GM21360 (cell line): ENCODE results near the gene GADL1.

Source experiments
- ATAC-seq: cut with Tn5 transposase; IDR thresholded peaks from one replicate; pipeline ENCODE4 v1.9.1; 2021; ENCODE audit warnings: mild to moderate bottlenecking, moderate library complexity; ENCODE audit not compliant: unreplicated experiment

Gene GADL1

GRCh38 chr3:30698549-30698948 lies 195.9 kb downstream of the GADL1 start:
- no peak for ATAC-seq

DNA sequence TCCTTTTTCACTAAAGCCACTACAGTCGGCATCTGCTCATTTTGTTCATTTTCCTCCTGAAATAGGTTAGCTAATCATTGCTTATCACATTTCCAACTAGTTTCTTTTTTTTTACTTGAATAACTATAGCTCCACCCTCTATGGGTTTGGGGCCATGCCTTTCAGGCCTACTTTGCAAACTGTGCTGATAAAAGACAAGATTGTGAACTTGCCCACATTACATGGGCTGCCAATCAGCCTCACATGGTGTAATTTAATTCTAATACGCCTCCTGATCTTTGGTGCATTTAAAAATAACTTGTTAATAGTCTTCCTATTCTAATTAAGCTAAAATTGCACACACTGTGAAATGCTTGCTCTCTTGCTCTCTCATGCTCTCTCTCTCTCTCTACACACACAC lies 197.6 kb downstream of the GADL1 start:
- ATAC-seq = no peak

- ATAC-seq = no peak
These were observed 198.1 kb downstream of the GADL1 start for GRCh38 chr3:30696403-30696819.

DNA sequence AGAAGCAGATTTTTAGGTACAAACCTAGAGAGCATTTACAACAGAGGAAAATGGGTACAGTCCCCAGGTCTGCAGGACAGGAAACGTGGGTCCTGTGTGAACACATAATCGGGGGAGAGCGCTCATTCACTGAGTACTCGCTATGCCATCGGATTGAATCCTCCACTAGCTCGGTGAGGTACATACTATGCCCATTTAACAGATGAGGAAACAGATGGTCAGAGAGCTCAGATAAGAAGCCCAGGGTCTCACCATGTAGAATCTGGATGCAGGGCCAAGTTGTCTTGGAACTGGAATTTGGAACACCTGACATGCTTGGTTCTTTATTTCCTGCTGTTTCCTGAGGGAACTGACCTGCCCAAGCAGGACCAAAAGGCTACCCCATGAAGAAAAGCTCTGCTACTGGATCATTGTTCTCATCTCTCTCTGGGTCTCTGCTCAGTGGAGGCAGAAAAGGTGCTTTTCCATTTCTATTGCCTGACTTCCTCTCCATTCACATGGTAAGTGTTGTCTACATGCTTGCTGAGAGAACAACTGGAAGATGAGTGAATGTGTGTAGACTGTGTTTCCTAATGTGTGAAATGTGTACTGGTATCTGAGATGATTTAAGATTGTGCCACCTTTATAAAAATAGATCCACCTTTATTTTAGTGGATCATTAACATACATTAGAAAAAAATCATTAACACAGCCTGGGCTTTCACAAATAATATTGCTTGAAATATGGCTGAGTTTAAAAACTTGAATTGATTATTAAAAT lies 199.0 kb downstream of the GADL1 start:
- no peak for ATAC-seq

DNA sequence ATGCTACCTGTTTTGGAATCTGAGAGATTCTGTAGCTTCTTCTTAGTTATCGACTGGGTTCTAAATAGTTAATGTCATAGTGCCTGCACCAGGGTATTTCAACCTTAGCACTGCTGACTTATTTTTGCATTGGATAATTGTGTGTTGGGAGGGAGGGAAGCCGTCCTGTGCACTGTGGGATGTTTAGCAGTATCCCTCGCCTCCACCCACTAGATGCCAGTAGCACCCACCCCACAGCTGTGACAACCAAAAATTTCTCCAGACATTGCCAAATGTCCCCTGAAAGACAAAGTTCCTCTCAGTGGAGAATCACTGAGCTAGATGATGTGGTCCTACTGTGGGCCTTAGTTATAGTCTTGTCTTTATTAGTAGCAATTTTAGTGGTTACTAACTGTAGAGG lies 199.8 kb downstream of the GADL1 start:
- ATAC-seq = no peak

DNA sequence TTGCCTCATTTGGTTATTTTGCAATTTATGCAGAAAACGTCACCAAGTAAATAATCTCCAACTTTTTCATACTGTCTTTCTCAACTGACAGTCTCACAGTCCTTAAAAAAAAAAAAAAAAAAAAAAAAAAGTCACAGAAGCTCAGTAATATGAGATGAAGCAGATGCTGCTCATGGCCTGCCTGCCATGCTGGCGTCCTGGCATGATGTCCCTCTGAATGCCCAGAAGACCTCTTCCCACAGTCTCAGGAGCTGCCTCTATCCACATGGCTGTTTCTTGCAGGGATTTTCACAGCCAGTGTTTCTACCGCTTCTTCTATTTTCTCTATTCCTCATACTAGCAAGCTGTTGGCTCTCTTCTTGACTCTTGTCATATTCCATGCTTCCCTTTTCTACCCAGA lies 200.3 kb downstream of the GADL1 start:
- no peak for ATAC-seq

DNA sequence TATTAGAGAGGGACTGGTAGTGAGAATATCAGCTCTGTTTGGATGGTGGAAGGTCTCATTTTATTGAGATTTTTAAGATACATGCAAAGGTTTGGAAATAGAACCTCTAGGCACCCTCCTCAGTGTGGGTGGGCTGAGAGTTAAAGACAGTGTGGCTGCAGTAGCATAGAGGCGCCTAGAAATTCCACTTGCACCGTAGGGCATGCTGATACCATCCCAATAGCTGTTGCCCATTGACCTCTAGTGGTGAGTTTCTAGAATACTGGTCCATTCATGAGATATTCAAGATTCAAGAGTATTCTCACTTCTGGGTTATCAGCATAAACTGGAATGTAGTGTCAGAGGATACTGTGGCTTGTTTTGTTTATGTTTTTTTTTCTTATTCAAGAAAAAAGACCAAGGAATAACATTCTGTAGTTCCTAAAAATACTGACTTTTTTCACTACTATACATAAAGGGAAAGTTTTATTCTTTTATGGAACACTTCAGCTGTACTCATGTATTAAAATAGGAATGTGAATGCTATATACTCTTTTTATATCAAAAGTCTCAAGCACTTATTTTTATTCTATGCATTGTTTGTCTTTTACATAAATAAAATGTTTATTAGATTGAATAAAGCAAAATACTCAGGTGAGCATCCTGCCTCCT lies 200.9 kb downstream of the GADL1 start:
- ATAC-seq = peak; percentile 90

- ATAC-seq = no peak
These were observed 201.8 kb downstream of the GADL1 start for GRCh38 chr3:30692498-30693130.

DNA sequence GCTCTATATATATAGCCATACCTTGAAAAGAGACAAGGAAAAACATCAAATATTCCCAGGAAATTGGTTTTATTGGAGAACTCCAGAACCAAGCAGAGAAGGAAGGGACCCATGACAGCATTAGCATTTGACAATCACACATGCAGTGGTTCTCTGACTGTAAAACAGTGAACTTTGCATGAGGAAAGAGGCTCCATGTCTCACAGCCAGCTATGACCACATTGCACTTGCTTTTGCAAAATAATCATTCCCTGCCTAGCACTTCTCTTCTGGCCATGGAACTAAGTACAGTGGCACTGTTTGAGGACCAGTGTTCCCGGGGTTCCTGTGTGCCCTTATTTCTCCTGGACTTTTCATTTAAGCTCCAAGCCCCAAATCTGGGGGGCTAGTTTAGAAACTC lies 202.5 kb downstream of the GADL1 start:
- ATAC-seq = no peak

- ATAC-seq = no peak
These were observed 203.1 kb downstream of the GADL1 start for GRCh38 chr3:30691249-30691880.

DNA sequence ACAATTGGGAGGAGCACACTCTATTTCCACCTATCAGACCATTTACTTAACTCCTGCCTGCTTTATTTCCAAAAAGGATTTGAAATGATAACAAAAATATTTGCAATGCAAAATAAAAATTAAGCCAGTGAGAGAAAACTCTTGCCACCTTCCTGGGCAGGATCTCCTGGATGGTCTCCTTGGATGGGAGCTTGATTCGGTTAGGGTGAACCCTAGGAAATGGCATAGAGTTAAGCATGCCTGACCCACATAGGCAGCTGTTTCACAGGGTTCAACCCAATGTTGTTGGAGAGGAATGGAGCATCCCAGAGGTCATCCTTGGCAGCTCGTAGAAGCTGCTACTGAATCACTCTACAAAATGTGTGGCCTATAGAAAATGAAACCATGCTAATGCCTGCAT lies 204.3 kb downstream of the GADL1 start:
- no peak for ATAC-seq

- no peak for ATAC-seq
These were observed 205.5 kb downstream of the GADL1 start for GRCh38 chr3:30688776-30689641.

GRCh38 chr3:30687930-30688570 lies 206.4 kb downstream of the GADL1 start:
- ATAC-seq = no peak

- ATAC-seq = no peak
These were observed 207.7 kb downstream of the GADL1 start for GRCh38 chr3:30686799-30687198.

- no peak for ATAC-seq
These were observed 208.3 kb downstream of the GADL1 start for GRCh38 chr3:30686176-30686575.

DNA sequence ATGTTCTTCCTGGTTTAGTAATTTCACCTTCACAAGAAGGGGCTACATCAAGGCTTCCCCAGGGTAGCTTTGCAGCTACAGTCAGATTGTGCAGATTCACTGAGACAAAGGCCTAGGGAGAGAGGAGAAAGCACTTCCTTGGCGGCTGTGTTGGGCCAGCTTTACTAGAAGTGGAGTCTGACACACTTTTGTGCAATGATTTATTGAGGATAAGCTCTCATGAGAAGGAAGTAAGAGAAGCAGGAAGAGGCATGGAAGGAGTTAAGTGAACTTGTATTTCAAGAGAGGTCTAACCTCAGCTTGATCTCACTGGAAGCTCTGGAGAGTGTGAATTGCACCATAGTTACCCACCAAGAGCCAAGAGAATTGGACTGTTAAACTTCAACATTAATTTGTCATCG lies 209.2 kb downstream of the GADL1 start:
- ATAC-seq = no peak

- ATAC-seq = no peak
These were observed 210.1 kb downstream of the GADL1 start for GRCh38 chr3:30684356-30684755.

DNA sequence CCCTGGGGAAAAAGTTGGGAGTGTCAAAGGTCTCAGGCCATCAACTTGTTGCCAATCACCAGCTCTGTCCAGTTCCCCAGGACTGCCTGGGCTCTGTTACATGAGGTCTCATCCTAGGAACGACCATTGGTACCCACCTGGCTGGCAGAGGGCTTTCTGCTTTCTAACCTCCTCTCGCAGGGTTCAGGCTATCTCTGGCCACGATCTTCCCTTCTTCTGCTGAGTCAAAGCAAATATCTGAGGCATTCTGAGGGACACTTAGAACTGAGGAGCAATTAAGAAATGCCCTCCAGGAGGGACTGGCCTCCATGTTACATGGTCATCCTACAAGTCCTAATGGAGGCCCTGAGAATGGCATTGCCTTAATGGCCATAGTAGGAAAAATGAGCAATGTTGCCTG lies 210.7 kb downstream of the GADL1 start:
- no peak for ATAC-seq

DNA sequence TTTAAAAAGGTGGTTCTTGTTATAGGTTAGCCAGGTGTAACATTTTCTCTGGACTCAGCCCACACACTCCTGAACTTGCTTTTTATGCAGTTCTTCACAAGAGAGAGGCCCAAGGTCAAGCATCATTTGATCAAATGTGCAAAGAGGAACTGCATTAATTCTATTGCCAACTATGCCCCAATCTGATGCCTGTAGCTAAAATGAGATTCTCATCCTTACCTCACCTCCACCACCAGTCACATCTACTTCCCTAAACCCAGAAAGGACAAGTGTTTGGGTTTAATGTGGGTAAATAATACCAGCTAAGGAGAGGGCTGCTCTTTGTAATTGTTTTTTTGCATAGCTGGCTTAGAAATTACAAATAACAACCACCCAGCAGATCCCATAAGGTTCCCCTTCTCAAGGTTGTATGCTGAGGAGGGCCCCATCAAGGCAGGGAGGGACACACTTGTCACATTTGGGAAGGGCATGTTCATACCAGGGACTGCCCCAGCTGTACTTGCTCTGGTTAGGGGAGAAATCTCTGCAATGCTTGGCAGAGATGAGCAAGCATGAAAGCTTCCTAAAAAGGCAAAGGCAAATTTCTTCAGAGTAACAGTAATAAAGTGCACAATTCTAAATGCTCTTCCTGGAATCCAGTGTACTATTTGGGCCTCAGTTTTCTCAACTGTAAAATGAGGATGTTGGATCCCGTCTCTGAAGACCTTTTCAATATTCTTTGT lies 211.9 kb downstream of the GADL1 start:
- no peak for ATAC-seq
